HepG2 (cell line): ENCODE data around the gene TAF1B. TPM values are rescaled to one million over a fixed set of nuclear protein-coding genes. Genes with fewer than 3 reads are reported as not detected.

Source experiments
- ATAC-seq: fragments of 200-7000 bp; cut with Tn5 transposase; 3 replicates; pipeline ENCODE4 v1.9.1; 2020; ENCODE audit warnings: mild to moderate bottlenecking, moderate library complexity
- BruUV-seq: library from RNA; stranded (reverse); fragments of 400-500 nt; replicated peaks from 2 replicates; lab custom pipeline; 2021; lab: Mats Ljungman, UMichigan
- CTCF ChIA-PET: fragments of 300-600 bp; formaldehyde crosslinking; extraction: SDS; loops from one replicate; lab custom pipeline; 2021; ENCODE audit warnings: low total read pairs, inconsistent platforms, low intra/inter-chr PET ratio; lab: Yijun Ruan, JAX
- POLR2A ChIA-PET: fragments of 350-600 bp; sonication (Branson Sonifier 250); formaldehyde crosslinking; loops from one replicate; lab custom pipeline; 2020; ENCODE audit warnings: antibody characterized with exemption, inconsistent platforms; lab: Yijun Ruan, JAX
- DNase-seq: peaks from one replicate; pipeline ENCODE4 v3.0.0-alpha.2; 2015; ENCODE audit warnings: low spot score
- FAIRE-seq: peaks from 3 replicates; lab custom pipeline; 2011; peaks lifted over from hg19 to GRCh38; lab: Jason Lieb, UNC
- H2AFZ ChIP-seq: one replicate; pipeline ENCODE4 v1.6.1; 2011; ENCODE audit warnings: low read length, inconsistent platforms
- H3K27ac ChIP-seq: fragments of 300-600 bp; 3 replicates; pipeline ENCODE4 v1.8.0; 2011; ENCODE audit warnings: mixed run types, mild to moderate bottlenecking, mixed read lengths, low read length, inconsistent platforms; ENCODE audit not compliant: insufficient read depth; ENCODE audit errors: extremely low read length
- H3K27me3 ChIP-seq, 2 experiments: fragments of 200-600 bp in 1 of 2; 2 replicates in 1 of 2; 3 replicates in 1 of 2; pipeline versions ENCODE4 v1.6.0 to v1.8.0; 2011; ENCODE audit warnings: low read length in 2 of 2, mild to moderate bottlenecking in 2 of 2, moderate library complexity in 2 of 2, inconsistent platforms in 1 of 2; ENCODE audit not compliant: insufficient read depth in 2 of 2, control insufficient read depth in 1 of 2
- H3K36me3 ChIP-seq, 2 experiments: fragments of 200-600 bp in 1 of 2; replicated peaks in 1 of 2; 2 replicates in 1 of 2; 3 replicates in 1 of 2; pipeline versions ENCODE4 v1.5.1 to v1.8.0; 2011; ENCODE audit warnings: low read length in 2 of 2, inconsistent platforms in 1 of 2; ENCODE audit not compliant: insufficient read depth in 2 of 2, control insufficient read depth in 1 of 2
- H3K4me1 ChIP-seq: 2 replicates; pipeline ENCODE4 v1.5.1; 2012; ENCODE audit warnings: low read length, inconsistent platforms; ENCODE audit not compliant: insufficient read depth
- H3K4me2 ChIP-seq: 2 replicates; pipeline ENCODE4 v1.6.0; 2011; ENCODE audit warnings: low read depth, low read length, inconsistent platforms
- H3K4me3 ChIP-seq, 3 experiments: fragments of 200-600 bp in 1 of 3; sonication (generic), shearing (Covaris generic) in 1 of 3; replicated peaks in 1 of 3; 2 replicates each; pipeline ENCODE4 v1.5.1; 2011 to 2016; ENCODE audit warnings: low read length in 3 of 3, inconsistent platforms in 2 of 3, low read depth in 2 of 3, mild to moderate bottlenecking in 2 of 3, control low read depth in 1 of 3, mixed read lengths in 1 of 3; ENCODE audit not compliant: insufficient read depth in 1 of 3
- H3K79me2 ChIP-seq: one replicate; pipeline ENCODE4 v1.6.1; 2011; ENCODE audit warnings: low read length, inconsistent platforms; ENCODE audit not compliant: insufficient read depth
- H3K9ac ChIP-seq: 2 replicates; pipeline ENCODE4 v1.6.0; 2011; ENCODE audit warnings: mild to moderate bottlenecking, low read depth, low read length, inconsistent platforms; ENCODE audit not compliant: insufficient read depth
- H3K9me3 ChIP-seq: 2 replicates; pipeline ENCODE4 v1.5.1; 2012; ENCODE audit warnings: mild to moderate bottlenecking, low read length
- H4K20me1 ChIP-seq: 2 replicates; pipeline ENCODE4 v1.6.0; 2011; ENCODE audit warnings: inconsistent platforms, mild to moderate bottlenecking, low read length, moderate library complexity; ENCODE audit not compliant: insufficient read depth
- NR2F6 ChIP-seq, 2 experiments: IDR thresholded peaks; 2 replicates each; pipeline ENCODE4 v1.6.1; 2016; ENCODE audit warnings: antibody characterized with exemption in 1 of 2, mild to moderate bottlenecking in 1 of 2
- RARA ChIP-seq: IDR thresholded peaks from 2 replicates; pipeline ENCODE4 v1.6.1; 2016; ENCODE audit warnings: missing genetic modification reagents, missing compliant biosample characterization
- STAG1 ChIP-seq: sonication (generic); formaldehyde crosslinking; IDR thresholded peaks from 2 replicates; pipeline ENCODE4 v1.4.0; 2020; ENCODE audit warnings: missing genetic modification reagents
- ZFY ChIP-seq: sonication (generic); formaldehyde crosslinking; IDR thresholded peaks from 2 replicates; pipeline ENCODE4 v1.4.0; 2020; ENCODE audit warnings: missing genetic modification reagents
- ZKSCAN8 ChIP-seq: IDR thresholded peaks from 2 replicates; pipeline ENCODE4 v1.6.1; 2016; ENCODE audit warnings: borderline replicate concordance, missing genetic modification reagents, missing compliant biosample characterization
- ZNF234 ChIP-seq: sonication (generic); formaldehyde crosslinking; conservative IDR thresholded peaks from 2 replicates; pipeline ENCODE4 v1.5.1; 2020; ENCODE audit warnings: mild to moderate bottlenecking, missing genetic modification reagents
- ZNF556 ChIP-seq: sonication (generic); formaldehyde crosslinking; IDR thresholded peaks from 2 replicates; pipeline ENCODE4 v1.4.0; 2020; ENCODE audit warnings: mild to moderate bottlenecking, missing genetic modification reagents, borderline replicate concordance
- ZNF619 ChIP-seq: sonication (generic); formaldehyde crosslinking; IDR thresholded peaks from 2 replicates; pipeline ENCODE4 v1.4.0; 2020; ENCODE audit warnings: mild to moderate bottlenecking, missing genetic modification reagents
- WGBS: methylation state at CpG from one replicate; pipeline ENCODE4 v1.1.6; 2017; ENCODE audit warnings: low lambda C conversion rate; 5-methylcytosine and 5-hydroxymethylcytosine counted together
- in situ Hi-C: cut with HindIII; loops from 2 replicates; pipeline ENCODE4 v1.10.0; 2017; ENCODE audit warnings: low pct_unique_long_range_greater_than_20kb; ENCODE audit not compliant: extremely low pct_ligation_motif_present
- intact Hi-C: fragments of 100-400 bp; cut with micrococcal nuclease; formaldehyde crosslinking; loops from one replicate; pipeline ENCODE4 v1.10.0; 2022; ENCODE audit not compliant: unreplicated experiment
- polyA plus RNA-seq, 8 experiments: library from polyadenylated mRNA; depleted of rRNA in 3 of 8; stranded (reverse) in 7 of 8; unstranded in 1 of 8; fragments of >200 nt; fragmentation: Illumina TruSeq in 4 of 8; extraction: Trizol in 4 of 8; gene quantifications; 2 replicates each; pipeline versions ENCODE4 v1.2.1 to v1.2.3, GENCODE V29; 2011 to 2016; ENCODE audit warnings: low read depth in 4 of 8, missing spikeins in 1 of 8, mixed read lengths in 1 of 8; ENCODE audit not compliant: insufficient read depth in 1 of 8
- total RNA-seq, 5 experiments: library from RNA; depleted of rRNA; stranded (reverse); fragments of >200 nt; fragmentation: Illumina TruSeq; extraction: Trizol; gene quantifications; 2 replicates each; pipeline ENCODE4 v1.2.3, GENCODE V29; 2016; ENCODE audit warnings: low read depth in 1 of 5
- TF ChIP-seq, protein P1 (sequence below): IDR thresholded peaks from 2 replicates; pipeline ENCODE4 v1.6.1; 2016; ENCODE audit warnings: missing genetic modification reagents, missing compliant biosample characterization
- TF ChIP-seq, protein P2 (sequence below): sonication (generic); formaldehyde crosslinking; IDR thresholded peaks from 2 replicates; pipeline ENCODE4 v1.4.0; 2020; ENCODE audit warnings: mild to moderate bottlenecking, missing genetic modification reagents, borderline replicate concordance
- TF ChIP-seq, protein P3 (sequence below): sonication (generic); formaldehyde crosslinking; IDR thresholded peaks from 2 replicates; pipeline ENCODE4 v1.9.0; 2022; ENCODE audit warnings: low read depth, missing genetic modification reagents

Gene TAF1B
- total and polyA plus RNA-seq, 2 of the 13 experiments (the other 11 are each of a cell fraction or from before 2014, with no cell fraction given): 13.3 to 27.7 TPM

DNA sequence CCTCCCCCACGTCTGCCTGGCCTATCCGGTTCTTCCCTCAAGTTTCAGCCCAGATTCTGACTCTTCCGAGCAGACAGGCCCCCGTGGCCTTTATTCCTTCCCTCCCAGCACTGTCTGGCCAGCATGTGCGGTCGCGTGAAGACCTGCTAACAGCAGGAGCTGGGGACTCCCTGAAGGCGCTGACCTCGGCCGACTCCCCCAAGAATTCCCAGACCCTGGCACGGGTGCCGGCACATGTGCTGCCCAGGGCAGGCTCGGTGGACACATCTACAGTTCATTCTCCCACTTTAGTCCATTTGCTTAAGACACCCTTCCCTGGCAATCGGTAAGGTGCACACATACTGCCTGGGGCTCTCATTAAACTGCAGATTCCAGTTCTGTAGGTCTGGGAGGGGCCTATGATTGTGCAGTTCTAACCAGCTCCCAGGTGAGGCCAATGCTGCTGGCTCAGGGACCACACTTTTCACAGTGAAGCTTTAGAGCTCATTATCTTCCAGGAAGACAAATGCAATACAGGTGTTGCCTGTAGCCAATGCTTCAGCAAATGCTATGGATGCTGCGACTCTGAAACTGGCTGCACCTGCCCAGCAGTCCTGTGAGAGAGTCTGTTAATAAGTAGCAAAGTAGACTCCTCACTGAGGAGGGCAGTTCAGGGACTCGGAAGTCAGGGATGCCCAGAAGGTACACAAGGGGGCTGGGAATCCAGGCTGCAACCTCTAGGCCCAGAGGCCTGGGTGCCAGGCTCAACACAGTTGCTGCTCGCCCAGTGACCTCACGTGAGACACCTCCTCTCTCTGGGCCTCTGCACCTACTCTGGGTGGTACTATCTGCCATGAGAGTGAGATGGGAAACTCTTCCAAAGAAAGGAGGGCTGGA is 45.4 kb upstream of the TAF1B start:
- 32% methylated on average over 17 of the region's 18 CpGs for WGBS
- peak overlapping the region; percentile 89 for H3K4me2 ChIP-seq
- ATAC-seq (peak; percentile 62), DNase-seq (peak; percentile 57), FAIRE-seq (peak; percentile 63)
- H3K27me3 ChIP-seq: peaks cover 2 to 35% of the 10 kb centered on the region in 2 experiments; a peak in 4 of 5 replicates
- peaks cover 80% of the 10 kb centered on the region for H3K4me1 ChIP-seq
- POLR2A ChIA-PET: no interaction called here
- no TSS peak for BruUV-seq
- no peaks in the 10 kb centered on the region for H3K36me3 ChIP-seq
- H3K9me3 ChIP-seq: no peaks in the 10 kb centered on the region
- H3K9ac ChIP-seq: no peak overlapping the region
- H2AFZ ChIP-seq: no peak overlapping the region
- intact Hi-C loops: loop anchor here (2.0 kb wide), 1 partner anchor 225 kb away; no protein-coding TSS in a partner anchor
- CTCF ChIA-PET: interaction anchor here (3.3 kb wide), 1 partner anchor 251 kb away, joined by 14 read pairs; no protein-coding TSS in a partner anchor
- in situ Hi-C loops: loop anchor here (5.0 kb wide), 1 partner anchor 249 kb away; no protein-coding TSS in a partner anchor
- H3K4me3 ChIP-seq: peak overlapping the region in 2 of 3 experiments; percentile 4 to 65; a peak in 3 of 6 replicates
- no peaks in the 10 kb centered on the region for H3K79me2 ChIP-seq
- H4K20me1 ChIP-seq: no peaks in the 10 kb centered on the region
- H3K27ac ChIP-seq: no peak overlapping the region
- TF ChIP-seq ZNF234 (CRISPR knock-in tag) (no peak), NR2F6 (IDR thresholded peaks at IDR 0.05) (no peak), NR2F6 (CRISPR knock-in tag; IDR thresholded peaks at IDR 0.05) (peak; percentile 68), ZNF556 (peak; percentile 70; the same call in 1 of the 2 replicates), ZNF619 (CRISPR knock-in tag) (peak; percentile 66; the same call in 1 of the 2 replicates), ZFY (peak; percentile 59; the same call in 1 of the 2 replicates), STAG1 (CRISPR knock-in tag) (no peak), ZKSCAN8 (CRISPR knock-in tag) (no peak), RARA (CRISPR knock-in tag) (peak; percentile 52; the same call in 1 of the 2 replicates)
- TF ChIP-seq, protein P1, sequence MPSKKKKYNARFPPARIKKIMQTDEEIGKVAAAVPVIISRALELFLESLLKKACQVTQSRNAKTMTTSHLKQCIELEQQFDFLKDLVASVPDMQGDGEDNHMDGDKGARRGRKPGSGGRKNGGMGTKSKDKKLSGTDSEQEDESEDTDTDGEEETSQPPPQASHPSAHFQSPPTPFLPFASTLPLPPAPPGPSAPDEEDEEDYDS (CRISPR knock-in tag): peak; percentile 30; the same call in 1 of the 2 replicates
- TF ChIP-seq, protein P2, sequence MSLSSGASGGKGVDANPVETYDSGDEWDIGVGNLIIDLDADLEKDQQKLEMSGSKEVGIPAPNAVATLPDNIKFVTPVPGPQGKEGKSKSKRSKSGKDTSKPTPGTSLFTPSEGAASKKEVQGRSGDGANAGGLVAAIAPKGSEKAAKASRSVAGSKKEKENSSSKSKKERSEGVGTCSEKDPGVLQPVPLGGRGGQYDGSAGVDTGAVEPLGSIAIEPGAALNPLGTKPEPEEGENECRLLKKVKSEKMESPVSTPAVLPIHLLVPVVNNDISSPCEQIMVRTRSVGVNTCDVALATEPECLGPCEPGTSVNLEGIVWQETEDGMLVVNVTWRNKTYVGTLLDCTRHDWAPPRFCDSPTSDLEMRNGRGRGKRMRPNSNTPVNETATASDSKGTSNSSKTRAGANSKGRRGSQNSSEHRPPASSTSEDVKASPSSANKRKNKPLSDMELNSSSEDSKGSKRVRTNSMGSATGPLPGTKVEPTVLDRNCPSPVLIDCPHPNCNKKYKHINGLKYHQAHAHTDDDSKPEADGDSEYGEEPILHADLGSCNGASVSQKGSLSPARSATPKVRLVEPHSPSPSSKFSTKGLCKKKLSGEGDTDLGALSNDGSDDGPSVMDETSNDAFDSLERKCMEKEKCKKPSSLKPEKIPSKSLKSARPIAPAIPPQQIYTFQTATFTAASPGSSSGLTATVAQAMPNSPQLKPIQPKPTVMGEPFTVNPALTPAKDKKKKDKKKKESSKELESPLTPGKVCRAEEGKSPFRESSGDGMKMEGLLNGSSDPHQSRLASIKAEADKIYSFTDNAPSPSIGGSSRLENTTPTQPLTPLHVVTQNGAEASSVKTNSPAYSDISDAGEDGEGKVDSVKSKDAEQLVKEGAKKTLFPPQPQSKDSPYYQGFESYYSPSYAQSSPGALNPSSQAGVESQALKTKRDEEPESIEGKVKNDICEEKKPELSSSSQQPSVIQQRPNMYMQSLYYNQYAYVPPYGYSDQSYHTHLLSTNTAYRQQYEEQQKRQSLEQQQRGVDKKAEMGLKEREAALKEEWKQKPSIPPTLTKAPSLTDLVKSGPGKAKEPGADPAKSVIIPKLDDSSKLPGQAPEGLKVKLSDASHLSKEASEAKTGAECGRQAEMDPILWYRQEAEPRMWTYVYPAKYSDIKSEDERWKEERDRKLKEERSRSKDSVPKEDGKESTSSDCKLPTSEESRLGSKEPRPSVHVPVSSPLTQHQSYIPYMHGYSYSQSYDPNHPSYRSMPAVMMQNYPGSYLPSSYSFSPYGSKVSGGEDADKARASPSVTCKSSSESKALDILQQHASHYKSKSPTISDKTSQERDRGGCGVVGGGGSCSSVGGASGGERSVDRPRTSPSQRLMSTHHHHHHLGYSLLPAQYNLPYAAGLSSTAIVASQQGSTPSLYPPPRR (CRISPR knock-in tag): peak; percentile 59; the same call in 1 of the 2 replicates
- TF ChIP-seq, protein P3, sequence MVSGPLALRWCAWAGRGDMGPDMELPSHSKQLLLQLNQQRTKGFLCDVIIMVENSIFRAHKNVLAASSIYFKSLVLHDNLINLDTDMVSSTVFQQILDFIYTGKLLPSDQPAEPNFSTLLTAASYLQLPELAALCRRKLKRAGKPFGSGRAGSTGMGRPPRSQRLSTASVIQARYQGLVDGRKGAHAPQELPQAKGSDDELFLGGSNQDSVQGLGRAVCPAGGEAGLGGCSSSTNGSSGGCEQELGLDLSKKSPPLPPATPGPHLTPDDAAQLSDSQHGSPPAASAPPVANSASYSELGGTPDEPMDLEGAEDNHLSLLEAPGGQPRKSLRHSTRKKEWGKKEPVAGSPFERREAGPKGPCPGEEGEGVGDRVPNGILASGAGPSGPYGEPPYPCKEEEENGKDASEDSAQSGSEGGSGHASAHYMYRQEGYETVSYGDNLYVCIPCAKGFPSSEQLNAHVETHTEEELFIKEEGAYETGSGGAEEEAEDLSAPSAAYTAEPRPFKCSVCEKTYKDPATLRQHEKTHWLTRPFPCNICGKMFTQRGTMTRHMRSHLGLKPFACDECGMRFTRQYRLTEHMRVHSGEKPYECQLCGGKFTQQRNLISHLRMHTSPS (CRISPR knock-in tag): peak; percentile 97
